Measurements from ENCODE around the gene PPA1. TPM values are rescaled to one million over a fixed set of nuclear protein-coding genes. Genes with fewer than 3 reads are reported as not detected.

PPA1 gene
- total and polyA plus RNA-seq, 2 of the 4 experiments (the other 2 are of a cell fraction), result 78.6 to 102 TPM

- WGBS, 2 experiments (ENCODE audit: extremely low coverage in 2 of 2, insufficient read length in 1 of 2), result 62% methylated on average over 9 of the region's 40 CpGs; no CpG with 5 or more reads in 1 of the 2 experiments
- ChIA-PET POLR2A (ENCODE audit: unreplicated experiment) (no interaction called here), CTCF (no interaction called here)
- peaks cover 1% of the 10 kb centered on the region; the same call in 1 of the 2 replicates for H3K4me1 ChIP-seq (ENCODE audit: control insufficient read depth, insufficient read depth, low read length)
- dilution Hi-C loops (cut with HindIII; ENCODE audit: low sequenced_read_pairs, unreplicated experiment), result no loop called here
- H3K14ac ChIP-seq (replicated peaks; ENCODE audit: low read depth, low read length), result no peak overlapping the region
- no peak overlapping the region for H2AK5ac ChIP-seq (ENCODE audit: low read depth, low read length)
- no peak overlapping the region for H3K18ac ChIP-seq (ENCODE audit: low read depth, low read length)
- no peaks in the 10 kb centered on the region for H3K36me3 ChIP-seq (ENCODE audit: control insufficient read depth, insufficient read depth, low read length)
- no peak for DNase-seq
- no peak overlapping the region for H3K56ac ChIP-seq (ENCODE audit: extremely low read depth, insufficient read depth, low read length)
- H4K91ac ChIP-seq (ENCODE audit: insufficient read depth, low read depth, low read length), result no peak overlapping the region
- no peak overlapping the region for H3K23ac ChIP-seq (ENCODE audit: low read depth, low read length)
- H2AK9ac ChIP-seq (replicated peaks; ENCODE audit: low read depth, low read length, poor library complexity), result peak overlapping the region; percentile 55
- no peak overlapping the region for H2BK15ac ChIP-seq (ENCODE audit: low read depth, low read length)
- H3K27me3 ChIP-seq (ENCODE audit: control insufficient read depth, insufficient read depth, low read length), result peaks cover 24% of the 10 kb centered on the region
- H3K4me3 ChIP-seq (ENCODE audit: insufficient read depth, low read depth, low read length), result no peak overlapping the region
- no peak overlapping the region for H2BK5ac ChIP-seq (ENCODE audit: low read depth, low read length, poor library complexity, severe bottlenecking)
- H3K9ac ChIP-seq (ENCODE audit: low read depth, low read length), result no peak overlapping the region
- no peak overlapping the region for H4K8ac ChIP-seq (ENCODE audit: low read depth in 2 of 2, low read length in 2 of 2)
- intact Hi-C loops (cut with micrococcal nuclease), result no loop called here
- no peak overlapping the region for H3K27ac ChIP-seq (ENCODE audit: insufficient read depth, low read length)
- no peaks in the 10 kb centered on the region for H3K9me1 ChIP-seq (ENCODE audit: insufficient read depth, low read length)
- H2AFZ ChIP-seq (replicated peaks; ENCODE audit: low read length, poor library complexity), result peak overlapping the region; percentile 39
- H3K79me1 ChIP-seq (ENCODE audit: low read depth in 1 of 2, low read length in 2 of 2), result no peaks in the 10 kb centered on the region
- no peak for ATAC-seq (ENCODE audit: low read depth)
- H2BK120ac ChIP-seq (ENCODE audit: low read depth, low read length), result no peak overlapping the region
- H4K5ac ChIP-seq (ENCODE audit: low read depth, low read length), result no peak overlapping the region
- TF ChIP-seq RCOR1 (IDR thresholded peaks at IDR 0.05; ENCODE audit: insufficient replicate concordance, low read length), result no peak
- no peak overlapping the region for H2BK20ac ChIP-seq (ENCODE audit: low read depth, low read length)
- H3K9me3 ChIP-seq (ENCODE audit: control insufficient read depth, insufficient read depth, low read length), result peaks cover 7% of the 10 kb centered on the region
- no peaks in the 10 kb centered on the region for H4K20me1 ChIP-seq (ENCODE audit: insufficient read depth, low read length)
- no peak overlapping the region for H3K4me2 ChIP-seq (ENCODE audit: low read depth, low read length)
- in situ Hi-C loops (cut with MboI; ENCODE audit: low sequenced_read_pairs), result no loop called here
- H3K4ac ChIP-seq (ENCODE audit: low read depth, low read length), result no peak overlapping the region
- no TSS peak for BruUV-seq (replicated peaks)
Observed at GRCh38 chr10:70254778-70255328, 21.6 kb upstream of the PPA1 start.

Data from IMR-90 (cell line).